Parathyroid adenoma (tissue), 2 donors: Measurements from ENCODE around the gene CMTM1.
A peak's percentile ranks its signal among the peaks of the same experiment; 100 is the strongest.

Source experiments
- H2AFZ ChIP-seq: fragments of 300-600 bp; sonication (generic); one replicate; pipeline ENCODE4 v1.7.0; 2017; ENCODE audit warnings: antibody characterized with exemption, mild to moderate bottlenecking
- H3K27ac ChIP-seq: fragments of 300-600 bp; sonication (generic); one replicate; pipeline ENCODE4 v1.7.0; 2017
- H3K27me3 ChIP-seq: fragments of 300-600 bp; sonication (generic); one replicate; pipeline ENCODE4 v1.7.0; 2017; ENCODE audit warnings: low read length; ENCODE audit not compliant: control insufficient read depth, insufficient read depth
- H3K36me3 ChIP-seq: fragments of 300-600 bp; sonication (generic); one replicate; pipeline ENCODE4 v1.7.0; 2017; ENCODE audit warnings: low read length; ENCODE audit not compliant: control insufficient read depth, insufficient read depth
- H3K4me1 ChIP-seq: fragments of 300-600 bp; sonication (generic); one replicate; pipeline ENCODE4 v1.7.0; 2017; ENCODE audit warnings: control low read depth
- H3K4me2 ChIP-seq: fragments of 300-600 bp; sonication (generic); one replicate; pipeline ENCODE4 v1.7.0; 2017; ENCODE audit warnings: low read length
- H3K4me3 ChIP-seq: fragments of 300-600 bp; sonication (generic); one replicate; pipeline ENCODE4 v1.7.0; 2017; ENCODE audit warnings: low read depth, low read length
- H3K79me2 ChIP-seq: fragments of 300-600 bp; sonication (generic); one replicate; pipeline ENCODE4 v1.7.0; 2017; ENCODE audit warnings: control low read depth
- H3K9ac ChIP-seq: fragments of 300-600 bp; sonication (generic); one replicate; pipeline ENCODE4 v1.7.0; 2017; ENCODE audit warnings: mild to moderate bottlenecking
- H3K9me3 ChIP-seq: fragments of 300-600 bp; sonication (generic); one replicate; pipeline ENCODE4 v1.7.0; 2017; ENCODE audit warnings: low read length; ENCODE audit not compliant: control insufficient read depth
- TF ChIP-seq, protein P1 (sequence below): fragments of 300-600 bp; sonication (generic); IDR thresholded peaks from one replicate; pipeline ENCODE4 v1.7.0; 2017; ENCODE audit warnings: antibody characterized with exemption, mild to moderate bottlenecking
- donor health status: primary hyperparathyroidism.

The CMTM1 gene

DNA sequence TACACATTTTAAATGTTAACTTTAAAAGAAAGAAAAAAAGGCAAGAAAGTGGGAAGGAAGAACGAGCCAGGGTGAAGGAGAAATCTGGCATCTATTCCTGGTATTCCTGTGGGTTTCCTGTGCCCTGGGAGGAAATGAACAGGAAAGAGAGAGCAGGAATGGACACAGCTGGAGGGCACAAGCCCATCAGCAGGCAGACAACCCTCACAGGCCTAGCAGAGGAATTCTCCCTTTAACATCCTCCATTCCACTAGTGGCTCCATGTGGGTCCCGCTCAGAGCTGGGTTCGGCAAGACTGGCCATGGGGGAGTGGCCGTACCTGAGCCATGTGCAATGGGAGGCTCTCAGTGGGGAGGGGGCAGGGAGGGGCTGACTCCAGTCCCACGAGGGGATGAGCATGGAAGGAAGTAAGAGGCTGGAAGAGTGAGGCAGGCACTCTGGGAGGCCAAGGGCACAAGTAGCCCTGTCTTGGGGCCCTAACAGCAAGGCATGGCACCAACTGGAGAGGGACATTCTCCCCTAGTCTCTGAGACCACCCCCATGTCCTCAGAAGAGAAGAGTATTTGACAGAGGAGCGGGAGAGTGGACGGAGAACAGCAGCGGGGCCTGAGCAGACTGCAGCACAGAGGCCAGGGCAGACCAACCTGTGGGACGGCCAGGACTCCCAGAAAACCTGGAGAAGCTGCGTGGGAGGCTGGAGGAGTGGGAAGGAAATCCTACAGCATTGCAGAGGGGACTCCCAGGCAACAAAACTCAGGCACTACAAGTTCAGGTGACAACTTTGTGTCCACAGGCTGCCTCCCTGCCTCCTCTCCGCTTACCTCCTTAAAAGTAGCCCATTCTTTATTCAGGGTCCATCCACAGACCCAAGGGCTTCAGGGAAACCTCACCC is 46.5 kb upstream of the CMTM1 start:
- Histone ChIP-seq H3K27ac (peak overlapping the region; percentile 11), H3K9me3 (no peaks in the 10 kb centered on the region), H3K9ac (no peak overlapping the region), H3K36me3 (no peaks in the 10 kb centered on the region), H3K4me3 (no peak overlapping the region), H2AFZ (no peak overlapping the region), H3K4me1 (peaks cover 28% of the 10 kb centered on the region), H3K4me2 (no peak overlapping the region), H3K79me2 (no peaks in the 10 kb centered on the region), H3K27me3 (no peaks in the 10 kb centered on the region)
- TF ChIP-seq, protein P1, sequence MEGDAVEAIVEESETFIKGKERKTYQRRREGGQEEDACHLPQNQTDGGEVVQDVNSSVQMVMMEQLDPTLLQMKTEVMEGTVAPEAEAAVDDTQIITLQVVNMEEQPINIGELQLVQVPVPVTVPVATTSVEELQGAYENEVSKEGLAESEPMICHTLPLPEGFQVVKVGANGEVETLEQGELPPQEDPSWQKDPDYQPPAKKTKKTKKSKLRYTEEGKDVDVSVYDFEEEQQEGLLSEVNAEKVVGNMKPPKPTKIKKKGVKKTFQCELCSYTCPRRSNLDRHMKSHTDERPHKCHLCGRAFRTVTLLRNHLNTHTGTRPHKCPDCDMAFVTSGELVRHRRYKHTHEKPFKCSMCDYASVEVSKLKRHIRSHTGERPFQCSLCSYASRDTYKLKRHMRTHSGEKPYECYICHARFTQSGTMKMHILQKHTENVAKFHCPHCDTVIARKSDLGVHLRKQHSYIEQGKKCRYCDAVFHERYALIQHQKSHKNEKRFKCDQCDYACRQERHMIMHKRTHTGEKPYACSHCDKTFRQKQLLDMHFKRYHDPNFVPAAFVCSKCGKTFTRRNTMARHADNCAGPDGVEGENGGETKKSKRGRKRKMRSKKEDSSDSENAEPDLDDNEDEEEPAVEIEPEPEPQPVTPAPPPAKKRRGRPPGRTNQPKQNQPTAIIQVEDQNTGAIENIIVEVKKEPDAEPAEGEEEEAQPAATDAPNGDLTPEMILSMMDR: no peak

DNA sequence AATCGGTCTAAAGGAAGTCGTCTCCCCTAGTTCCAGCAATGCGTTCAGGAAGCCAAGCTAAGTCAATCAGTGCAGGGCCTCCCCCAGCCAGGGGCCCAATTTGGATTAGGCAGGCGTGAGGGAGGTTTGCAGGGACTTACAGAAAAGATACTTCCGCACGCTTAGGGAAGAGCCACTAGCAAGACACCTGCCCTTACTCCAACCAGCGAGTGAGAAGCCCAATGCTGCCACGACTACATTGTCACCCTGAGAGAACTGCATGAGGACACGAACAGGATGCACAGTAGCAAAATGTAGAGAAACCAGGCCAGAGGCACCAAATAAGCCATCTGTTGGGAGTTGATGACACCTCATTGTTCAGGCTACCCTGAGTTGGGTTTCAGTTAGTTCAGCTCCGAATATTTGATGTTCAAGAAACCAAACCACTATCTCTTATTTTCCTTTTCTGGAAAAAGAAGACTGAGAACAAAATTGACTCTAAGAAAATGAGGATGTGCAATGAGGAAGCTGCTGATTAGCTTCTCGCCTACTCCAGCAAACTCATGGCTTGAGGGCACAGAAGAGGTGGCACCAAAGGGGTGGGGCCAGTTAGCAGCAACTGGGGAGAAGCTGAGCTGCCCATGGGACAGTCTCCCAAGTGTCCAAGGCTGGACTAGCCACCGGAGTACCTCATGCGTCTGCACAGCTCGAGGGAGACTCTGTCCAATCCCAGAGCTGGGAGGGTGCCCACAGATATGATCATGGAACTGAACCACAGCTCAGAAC is 45.7 kb upstream of the CMTM1 start:
- Histone ChIP-seq H3K36me3 (no peaks in the 10 kb centered on the region), H3K79me2 (no peaks in the 10 kb centered on the region), H3K4me1 (peaks cover 26% of the 10 kb centered on the region), H3K4me2 (no peak overlapping the region), H3K9ac (no peak overlapping the region), H2AFZ (no peak overlapping the region), H3K4me3 (no peak overlapping the region), H3K27ac (peak overlapping the region; percentile 12), H3K9me3 (no peaks in the 10 kb centered on the region), H3K27me3 (no peaks in the 10 kb centered on the region)
- TF ChIP-seq, protein P1: no peak

DNA sequence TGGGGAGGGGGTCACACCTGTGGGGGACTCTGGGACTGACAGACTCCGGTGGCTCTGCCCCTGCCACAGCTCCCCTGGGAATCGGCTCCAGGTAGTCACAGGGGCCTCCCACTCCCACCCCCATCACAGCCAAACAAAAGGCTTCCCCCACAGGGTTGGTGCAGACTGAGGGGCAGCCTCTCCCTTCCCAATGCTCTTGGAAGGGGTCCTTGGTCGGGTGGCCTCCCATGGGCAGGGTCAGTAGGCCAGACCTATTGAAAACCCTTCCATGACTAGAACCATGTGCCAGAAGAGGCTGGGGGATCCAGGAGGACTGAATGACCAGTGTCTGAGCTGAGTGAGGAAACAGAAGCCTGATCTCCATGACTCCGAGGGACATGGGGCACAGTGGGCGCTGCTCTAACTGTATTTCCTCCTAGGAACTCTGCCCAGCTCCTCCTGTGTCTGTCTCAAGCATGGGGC is 45.0 kb upstream of the CMTM1 start:
- Histone ChIP-seq H3K27ac (no peak overlapping the region), H3K36me3 (no peaks in the 10 kb centered on the region), H3K9me3 (no peaks in the 10 kb centered on the region), H3K79me2 (no peaks in the 10 kb centered on the region), H2AFZ (no peak overlapping the region), H3K9ac (no peak overlapping the region), H3K27me3 (no peaks in the 10 kb centered on the region), H3K4me2 (no peak overlapping the region), H3K4me1 (peaks cover 22% of the 10 kb centered on the region), H3K4me3 (no peak overlapping the region)
- TF ChIP-seq, protein P1: no peak

DNA sequence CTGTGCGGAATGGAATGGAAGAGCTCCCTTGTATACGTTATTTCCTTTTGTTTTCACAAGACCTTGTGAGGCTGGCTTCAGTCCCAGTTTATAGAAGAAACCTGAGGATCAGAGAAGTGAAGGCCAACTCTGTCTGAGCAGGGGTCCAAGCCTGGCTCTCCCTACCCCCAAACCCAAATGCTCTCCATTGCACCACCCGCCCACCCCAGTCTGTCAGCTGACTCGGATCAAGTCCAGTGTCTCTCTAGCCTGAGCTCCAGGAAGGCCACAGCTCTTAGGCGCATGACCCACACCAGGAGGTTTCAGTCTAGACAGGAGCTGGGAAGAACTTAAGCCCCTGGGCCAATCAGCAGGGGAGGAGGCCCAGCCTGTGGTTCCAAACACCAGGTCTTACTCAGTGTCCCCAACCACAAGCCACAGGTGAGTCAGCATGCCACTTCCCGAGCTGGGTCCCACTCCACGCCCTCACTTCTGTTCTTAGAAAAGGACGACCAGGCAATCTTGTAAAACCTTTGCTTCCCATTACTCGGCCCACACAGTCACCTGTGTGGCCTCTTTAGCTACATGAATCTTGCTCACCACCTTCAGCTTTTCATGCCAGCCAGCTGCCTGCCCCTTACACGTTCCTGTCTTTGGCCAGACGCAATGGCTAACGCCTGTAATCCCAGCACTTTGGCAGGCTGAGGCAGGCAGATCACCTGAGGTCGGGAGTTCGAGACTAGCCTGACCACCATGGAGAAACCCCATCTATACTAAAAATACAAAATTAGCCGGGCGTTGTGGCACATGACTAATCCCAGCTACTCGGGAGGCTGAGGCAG is 44.1 kb upstream of the CMTM1 start:
- H3K27ac ChIP-seq: no peak overlapping the region
- H3K9me3 ChIP-seq: no peaks in the 10 kb centered on the region
- no peak overlapping the region for H3K4me3 ChIP-seq
- no peak overlapping the region for H3K4me2 ChIP-seq
- H2AFZ ChIP-seq: no peak overlapping the region
- H3K36me3 ChIP-seq: no peaks in the 10 kb centered on the region
- no peaks in the 10 kb centered on the region for H3K27me3 ChIP-seq
- peaks cover 21% of the 10 kb centered on the region for H3K4me1 ChIP-seq
- H3K79me2 ChIP-seq: no peaks in the 10 kb centered on the region
- TF ChIP-seq, protein P1: no peak
- no peak overlapping the region for H3K9ac ChIP-seq
